ENCODE measurements around the gene CDYL2.
"Not testable (repeated sequence)": the region's sequence is repeated elsewhere in the genome, so short reads cannot be mapped to it uniquely, and the experiment has no call there.

The CDYL2 gene

GRCh38 chr16:80815278-80815677, 10.9 kb upstream of the CDYL2 start:
- H3K9me3 ChIP-seq (ENCODE audit: control insufficient read depth in 2 of 2, low read length in 2 of 2); H3K9ac ChIP-seq (ENCODE audit: low read depth in 1 of 2, low read length in 2 of 2); H3K4me1 ChIP-seq (ENCODE audit: control insufficient read depth in 2 of 2, insufficient read depth in 2 of 2, low read length in 2 of 2); H3K27me3 ChIP-seq (ENCODE audit: control insufficient read depth in 2 of 2, insufficient read depth in 2 of 2, low read length in 2 of 2); H3K27ac ChIP-seq (ENCODE audit: low read depth in 2 of 2, low read length in 2 of 2); H3K36me3 ChIP-seq (ENCODE audit: control insufficient read depth in 2 of 2, insufficient read depth in 2 of 2, low read length in 2 of 2); H3K4me3 ChIP-seq (ENCODE audit: low read length in 2 of 2): not testable (repeated sequence)

GRCh38 chr16:80812593-80812992, 8.2 kb upstream of the CDYL2 start:
- Histone ChIP-seq H3K27ac (ENCODE audit: low read depth in 2 of 2, low read length in 2 of 2) (no peak overlapping the region), H3K36me3 (ENCODE audit: control insufficient read depth in 2 of 2, insufficient read depth in 2 of 2, low read length in 2 of 2) (no peaks in the 10 kb centered on the region), H3K4me3 (ENCODE audit: low read length in 2 of 2) (no peak overlapping the region), H3K9me3 (ENCODE audit: control insufficient read depth in 2 of 2, low read length in 2 of 2) (no peaks in the 10 kb centered on the region), H3K4me1 (ENCODE audit: control insufficient read depth in 2 of 2, insufficient read depth in 2 of 2, low read length in 2 of 2) (no peaks in the 10 kb centered on the region), H3K27me3 (ENCODE audit: control insufficient read depth in 2 of 2, insufficient read depth in 2 of 2, low read length in 2 of 2) (peaks cover 0 to 2% of the 10 kb centered on the region in 2 donors), H3K9ac (ENCODE audit: low read depth in 1 of 2, low read length in 2 of 2) (no peak overlapping the region)

GRCh38 chr16:80809366-80809765, 5.0 kb upstream of the CDYL2 start:
- H3K27me3 ChIP-seq (ENCODE audit: control insufficient read depth in 2 of 2, insufficient read depth in 2 of 2, low read length in 2 of 2), result peaks cover 0 to 2% of the 10 kb centered on the region in 2 donors
- H3K36me3 ChIP-seq (ENCODE audit: control insufficient read depth in 2 of 2, insufficient read depth in 2 of 2, low read length in 2 of 2), result no peaks in the 10 kb centered on the region
- H3K9ac ChIP-seq (ENCODE audit: low read depth in 1 of 2, low read length in 2 of 2), result no peak overlapping the region
- H3K4me1 ChIP-seq (ENCODE audit: control insufficient read depth in 2 of 2, insufficient read depth in 2 of 2, low read length in 2 of 2), result no peaks in the 10 kb centered on the region
- no peak overlapping the region for H3K4me3 ChIP-seq (ENCODE audit: low read length in 2 of 2)
- H3K9me3 ChIP-seq (ENCODE audit: control insufficient read depth in 2 of 2, low read length in 2 of 2), result no peaks in the 10 kb centered on the region
- no peak overlapping the region for H3K27ac ChIP-seq (ENCODE audit: low read depth in 2 of 2, low read length in 2 of 2)

GRCh38 chr16:80807906-80808305, 3.5 kb upstream of the CDYL2 start:
- Histone ChIP-seq H3K4me1 (ENCODE audit: control insufficient read depth in 2 of 2, insufficient read depth in 2 of 2, low read length in 2 of 2) (no peaks in the 10 kb centered on the region), H3K9ac (ENCODE audit: low read depth in 1 of 2, low read length in 2 of 2) (no peak overlapping the region), H3K27me3 (ENCODE audit: control insufficient read depth in 2 of 2, insufficient read depth in 2 of 2, low read length in 2 of 2) (peaks cover 0 to 2% of the 10 kb centered on the region in 2 donors), H3K27ac (ENCODE audit: low read depth in 2 of 2, low read length in 2 of 2) (no peak overlapping the region), H3K4me3 (ENCODE audit: low read length in 2 of 2) (no peak overlapping the region), H3K9me3 (ENCODE audit: control insufficient read depth in 2 of 2, low read length in 2 of 2) (no peaks in the 10 kb centered on the region), H3K36me3 (ENCODE audit: control insufficient read depth in 2 of 2, insufficient read depth in 2 of 2, low read length in 2 of 2) (no peaks in the 10 kb centered on the region)

- Histone ChIP-seq H3K9me3 (ENCODE audit: control insufficient read depth in 2 of 2, low read length in 2 of 2) (no peaks in the 10 kb centered on the region), H3K9ac (ENCODE audit: low read depth in 1 of 2, low read length in 2 of 2) (no peak overlapping the region), H3K27me3 (ENCODE audit: control insufficient read depth in 2 of 2, insufficient read depth in 2 of 2, low read length in 2 of 2) (peaks cover 0 to 2% of the 10 kb centered on the region in 2 donors), H3K4me1 (ENCODE audit: control insufficient read depth in 2 of 2, insufficient read depth in 2 of 2, low read length in 2 of 2) (no peaks in the 10 kb centered on the region), H3K36me3 (ENCODE audit: control insufficient read depth in 2 of 2, insufficient read depth in 2 of 2, low read length in 2 of 2) (no peaks in the 10 kb centered on the region), H3K4me3 (ENCODE audit: low read length in 2 of 2) (no peak overlapping the region), H3K27ac (ENCODE audit: low read depth in 2 of 2, low read length in 2 of 2) (no peak overlapping the region)
These were observed 2.5 kb upstream of the CDYL2 start for GRCh38 chr16:80806927-80807340.

GRCh38 chr16:80806289-80806688, 1.9 kb upstream of the CDYL2 start:
- H3K27me3 ChIP-seq (ENCODE audit: control insufficient read depth in 2 of 2, insufficient read depth in 2 of 2, low read length in 2 of 2), result peaks cover 0 to 2% of the 10 kb centered on the region in 2 donors
- no peaks in the 10 kb centered on the region for H3K9me3 ChIP-seq (ENCODE audit: control insufficient read depth in 2 of 2, low read length in 2 of 2)
- no peak overlapping the region for H3K27ac ChIP-seq (ENCODE audit: low read depth in 2 of 2, low read length in 2 of 2)
- no peak overlapping the region for H3K9ac ChIP-seq (ENCODE audit: low read depth in 1 of 2, low read length in 2 of 2)
- H3K4me1 ChIP-seq (ENCODE audit: control insufficient read depth in 2 of 2, insufficient read depth in 2 of 2, low read length in 2 of 2), result no peaks in the 10 kb centered on the region
- H3K36me3 ChIP-seq (ENCODE audit: control insufficient read depth in 2 of 2, insufficient read depth in 2 of 2, low read length in 2 of 2), result no peaks in the 10 kb centered on the region
- H3K4me3 ChIP-seq (ENCODE audit: low read length in 2 of 2), result no peak overlapping the region

GRCh38 chr16:80804056-80804525, 307 bp downstream of the CDYL2 start:
- Histone ChIP-seq H3K4me3 (ENCODE audit: low read length in 2 of 2) (peak overlapping the region; percentile 67 to 68), H3K36me3 (ENCODE audit: control insufficient read depth in 2 of 2, insufficient read depth in 2 of 2, low read length in 2 of 2) (no peaks in the 10 kb centered on the region), H3K27me3 (ENCODE audit: control insufficient read depth in 2 of 2, insufficient read depth in 2 of 2, low read length in 2 of 2) (peaks cover 0 to 2% of the 10 kb centered on the region in 2 donors), H3K9me3 (ENCODE audit: control insufficient read depth in 2 of 2, low read length in 2 of 2) (no peaks in the 10 kb centered on the region), H3K27ac (ENCODE audit: low read depth in 2 of 2, low read length in 2 of 2) (peak overlapping the region in 1 of 2 donors; percentile 45), H3K9ac (ENCODE audit: low read depth in 1 of 2, low read length in 2 of 2) (peak overlapping the region in 1 of 2 donors; percentile 50), H3K4me1 (ENCODE audit: control insufficient read depth in 2 of 2, insufficient read depth in 2 of 2, low read length in 2 of 2) (no peaks in the 10 kb centered on the region)

- Histone ChIP-seq H3K9me3 (ENCODE audit: control insufficient read depth in 2 of 2, low read length in 2 of 2) (no peaks in the 10 kb centered on the region), H3K27ac (ENCODE audit: low read depth in 2 of 2, low read length in 2 of 2) (no peak overlapping the region)
These were observed 901 bp downstream of the CDYL2 start for GRCh38 chr16:80803339-80804055.

GRCh38 chr16:80802902-80803301, 1.5 kb downstream of the CDYL2 start:
- H3K9me3 ChIP-seq (ENCODE audit: control insufficient read depth in 2 of 2, low read length in 2 of 2), result no peaks in the 10 kb centered on the region
- no peak overlapping the region for H3K4me3 ChIP-seq (ENCODE audit: low read length in 2 of 2)
- no peak overlapping the region for H3K27ac ChIP-seq (ENCODE audit: low read depth in 2 of 2, low read length in 2 of 2)
- no peaks in the 10 kb centered on the region for H3K36me3 ChIP-seq (ENCODE audit: control insufficient read depth in 2 of 2, insufficient read depth in 2 of 2, low read length in 2 of 2)
- no peaks in the 10 kb centered on the region for H3K4me1 ChIP-seq (ENCODE audit: control insufficient read depth in 2 of 2, insufficient read depth in 2 of 2, low read length in 2 of 2)
- no peak overlapping the region for H3K9ac ChIP-seq (ENCODE audit: low read depth in 1 of 2, low read length in 2 of 2)
- H3K27me3 ChIP-seq (ENCODE audit: control insufficient read depth in 2 of 2, insufficient read depth in 2 of 2, low read length in 2 of 2), result no peaks in the 10 kb centered on the region

More at GRCh38 chr16:80803339-80804055, 901 bp downstream of the CDYL2 start:
- Histone ChIP-seq H3K9ac (ENCODE audit: low read depth in 1 of 2, low read length in 2 of 2) (no peak overlapping the region), H3K4me3 (ENCODE audit: low read length in 2 of 2) (peak overlapping the region; percentile 44 to 48), H3K4me1 (ENCODE audit: control insufficient read depth in 2 of 2, insufficient read depth in 2 of 2, low read length in 2 of 2) (no peaks in the 10 kb centered on the region), H3K36me3 (ENCODE audit: control insufficient read depth in 2 of 2, insufficient read depth in 2 of 2, low read length in 2 of 2) (no peaks in the 10 kb centered on the region), H3K27me3 (ENCODE audit: control insufficient read depth in 2 of 2, insufficient read depth in 2 of 2, low read length in 2 of 2) (peaks cover 0 to 2% of the 10 kb centered on the region in 2 donors)

- H3K9ac ChIP-seq (ENCODE audit: low read depth in 1 of 2, low read length in 2 of 2), result no peak overlapping the region
- H3K27me3 ChIP-seq (ENCODE audit: control insufficient read depth in 2 of 2, insufficient read depth in 2 of 2, low read length in 2 of 2), result no peaks in the 10 kb centered on the region
- H3K4me1 ChIP-seq (ENCODE audit: control insufficient read depth in 2 of 2, insufficient read depth in 2 of 2, low read length in 2 of 2), result no peaks in the 10 kb centered on the region
- no peak overlapping the region for H3K27ac ChIP-seq (ENCODE audit: low read depth in 2 of 2, low read length in 2 of 2)
- no peaks in the 10 kb centered on the region for H3K36me3 ChIP-seq (ENCODE audit: control insufficient read depth in 2 of 2, insufficient read depth in 2 of 2, low read length in 2 of 2)
- H3K4me3 ChIP-seq (ENCODE audit: low read length in 2 of 2), result no peak overlapping the region
- H3K9me3 ChIP-seq (ENCODE audit: control insufficient read depth in 2 of 2, low read length in 2 of 2), result no peaks in the 10 kb centered on the region
These were observed 2.3 kb downstream of the CDYL2 start for GRCh38 chr16:80802138-80802537.

Data from mucosa of rectum (tissue), 2 donors.